Breast epithelium (tissue), 4 donors: ENCODE data around the gene C1QTNF5. TPM values are rescaled to one million over a fixed set of nuclear protein-coding genes. Genes with fewer than 3 reads are reported as not detected.

ENCODE experiments used
- DNase-seq, 2 donors: peaks; one replicate each; pipeline ENCODE4 v3.0.0-alpha.2; 2019; ENCODE audit warnings: low spot score in 2 of 2
- H3K27ac ChIP-seq, 2 donors: fragments of 200-600 bp; sonication (generic) in 1 of 2; one replicate each; pipeline ENCODE4 v1.5.1; 2016 to 2019; ENCODE audit warnings: mild to moderate bottlenecking in 1 of 2
- H3K27me3 ChIP-seq, 2 donors: fragments of 200-600 bp; sonication (generic) in 1 of 2; one replicate each; pipeline versions ENCODE4 v1.5.1 to v1.6.0; 2017 to 2019; ENCODE audit warnings: control low read depth in 1 of 2, mild to moderate bottlenecking in 1 of 2
- H3K36me3 ChIP-seq: fragments of 200-600 bp; one replicate; pipeline ENCODE4 v1.5.1; 2019
- H3K4me1 ChIP-seq, 2 donors: fragments of 200-600 bp; sonication (generic); one replicate each; pipeline ENCODE4 v1.5.1; 2016 to 2019; ENCODE audit warnings: control low read depth in 1 of 2
- H3K4me3 ChIP-seq, 3 donors: fragments of 200-600 bp; sonication (generic); 1 replicate in 2 of 3; 2 replicates in 1 of 3; pipeline ENCODE4 v1.5.1; 2016 to 2019; ENCODE audit warnings: mild to moderate bottlenecking in 3 of 3, moderate library complexity in 2 of 3
- H3K9me3 ChIP-seq, 2 donors: fragments of 200-600 bp; sonication (generic) in 1 of 2; one replicate each; pipeline ENCODE4 v1.5.1; 2016 to 2019; ENCODE audit warnings: control low read depth in 1 of 2
- CTCF ChIP-seq, 3 donors: fragments of 450-650 bp; IDR thresholded peaks; one replicate each; pipeline ENCODE4 v1.5.1; 2016 to 2017; ENCODE audit warnings: antibody characterized with exemption in 3 of 3, mild to moderate bottlenecking in 3 of 3, moderate library complexity in 3 of 3
- POLR2A ChIP-seq: fragments of 450-650 bp; IDR thresholded peaks from one replicate; pipeline ENCODE4 v1.6.1; 2016; ENCODE audit warnings: antibody characterized with exemption, mild to moderate bottlenecking, moderate library complexity
- POLR2AphosphoS5 ChIP-seq, 3 donors: sonication (generic); formaldehyde crosslinking; IDR thresholded peaks; one replicate each; pipeline ENCODE4 v1.6.1; 2017; ENCODE audit warnings: antibody characterized with exemption in 3 of 3
- intact Hi-C: fragments of 100-400 bp; cut with DNase I; formaldehyde crosslinking; loops from one replicate; pipeline ENCODE4 v1.15.1; 2023; ENCODE audit warnings: low total_unique reads
- total RNA-seq, 3 donors: library from RNA; depleted of rRNA; stranded (reverse); fragments of >200 nt; gene quantifications; one replicate each; pipeline ENCODE4 v1.1.0, GENCODE V29; 2016

The C1QTNF5 gene
- total RNA-seq, 3 donors from 2014 or later: 14.3 to 55.0 (median 38.0) TPM

GRCh38 chr11:119361056-119361787 lies 20.5 kb upstream of the C1QTNF5 start:
- Histone ChIP-seq H3K4me1 (peaks cover 0 to 8% of the 10 kb centered on the region in 2 donors), H3K4me3 (no peak overlapping the region), H3K9me3 (no peaks in the 10 kb centered on the region), H3K27me3 (no peaks in the 10 kb centered on the region), H3K27ac (peak overlapping the region; percentile 73 to 81), H3K36me3 (no peaks in the 10 kb centered on the region)
- intact Hi-C loops: no loop called here
- DNase-seq: peak in 1 of 2 donors; percentile 71
- TF ChIP-seq POLR2AphosphoS5 (IDR thresholded peaks at IDR 0.05): peak in 2 of 3 donors; percentile 19 to 23
- TF ChIP-seq POLR2A: no peak
- peak in 1 of 3 donors; percentile 15 for TF ChIP-seq CTCF (IDR thresholded peaks at IDR 0.05)

GRCh38 chr11:119359365-119360214 lies 18.9 kb upstream of the C1QTNF5 start:
- Histone ChIP-seq H3K27ac (no peak overlapping the region), H3K4me1 (peaks cover 0 to 8% of the 10 kb centered on the region in 2 donors), H3K4me3 (no peak overlapping the region), H3K27me3 (no peaks in the 10 kb centered on the region), H3K9me3 (no peaks in the 10 kb centered on the region), H3K36me3 (no peaks in the 10 kb centered on the region)
- DNase-seq: no peak
- TF ChIP-seq CTCF (IDR thresholded peaks at IDR 0.05) (no peak), POLR2A (no peak), POLR2AphosphoS5 (IDR thresholded peaks at IDR 0.05) (no peak)
- intact Hi-C loops: loop anchor here (5.0 kb wide), 1 partner anchor 118 kb away; no protein-coding TSS in a partner anchor

- H3K4me1 ChIP-seq: peaks cover 4 to 5% of the 10 kb centered on the region in 2 donors
- intact Hi-C loops: loop anchor here (5.0 kb wide), 1 partner anchor 120 kb away; no protein-coding TSS in a partner anchor
- peak overlapping the region; percentile 45 to 77 (median 52) for H3K4me3 ChIP-seq
Observed at GRCh38 chr11:119357074-119357473, 16.4 kb upstream of the C1QTNF5 start.

GRCh38 chr11:119356349-119357031 lies 15.8 kb upstream of the C1QTNF5 start:
- peak; percentile 75 to 86 for DNase-seq
- H3K27me3 ChIP-seq: no peaks in the 10 kb centered on the region
- intact Hi-C loops: loop anchor here (5.0 kb wide), 1 partner anchor 121 kb away; no protein-coding TSS in a partner anchor

More at GRCh38 chr11:119357074-119357473, 16.4 kb upstream of the C1QTNF5 start:
- Histone ChIP-seq H3K9me3 (no peaks in the 10 kb centered on the region), H3K27me3 (no peaks in the 10 kb centered on the region), H3K27ac (peak overlapping the region; percentile 73 to 82), H3K36me3 (no peaks in the 10 kb centered on the region)
- no peak for DNase-seq
- TF ChIP-seq CTCF (IDR thresholded peaks at IDR 0.05): no peak
- no peak for TF ChIP-seq POLR2A
- no peak for TF ChIP-seq POLR2AphosphoS5 (IDR thresholded peaks at IDR 0.05)

More at GRCh38 chr11:119356349-119357031, 15.8 kb upstream of the C1QTNF5 start:
- Histone ChIP-seq H3K4me3 (peak overlapping the region; percentile 45 to 77 (median 52)), H3K9me3 (no peaks in the 10 kb centered on the region), H3K27ac (peak overlapping the region; percentile 73 to 82), H3K36me3 (no peaks in the 10 kb centered on the region), H3K4me1 (peaks cover 4 to 5% of the 10 kb centered on the region in 2 donors)
- TF ChIP-seq POLR2AphosphoS5 (IDR thresholded peaks at IDR 0.05): peak in 2 of 3 donors; percentile 27 to 48
- TF ChIP-seq CTCF (IDR thresholded peaks at IDR 0.05): peak; percentile 43 to 96 (median 95)
- no peak for TF ChIP-seq POLR2A
